Osteocyte (in vitro differentiated cells): ENCODE measurements around the gene CD82. TPM values are rescaled to one million over a fixed set of nuclear protein-coding genes. Genes with fewer than 3 reads are reported as not detected.
"Not testable (repeated sequence)": the region's sequence is repeated elsewhere in the genome, so short reads cannot be mapped to it uniquely, and the experiment has no call there.

Experiments
- DNase-seq: peaks from one replicate; pipeline ENCODE4 v3.0.0; 2021; ENCODE audit warnings: mixed read lengths; ENCODE audit not compliant: unreplicated experiment; ENCODE audit errors: extremely low spot score
- H3K27ac Mint-ChIP-seq: one replicate; pipeline ENCODE4 v1.8.0; 2021; ENCODE audit warnings: mild to moderate bottlenecking, mixed read lengths; ENCODE audit not compliant: unreplicated experiment
- H3K27me3 Mint-ChIP-seq: one replicate; pipeline ENCODE4 v1.8.0; 2021; ENCODE audit warnings: mixed read lengths; ENCODE audit not compliant: unreplicated experiment
- H3K36me3 Mint-ChIP-seq: one replicate; pipeline ENCODE4 v1.8.0; 2021; ENCODE audit warnings: mixed read lengths; ENCODE audit not compliant: unreplicated experiment
- H3K4me1 Mint-ChIP-seq: one replicate; pipeline ENCODE4 v1.8.0; 2021; ENCODE audit warnings: mixed read lengths; ENCODE audit not compliant: unreplicated experiment
- H3K4me3 Mint-ChIP-seq: one replicate; pipeline ENCODE4 v1.8.0; 2021; ENCODE audit warnings: mild to moderate bottlenecking, moderate library complexity, mixed read lengths; ENCODE audit not compliant: unreplicated experiment
- H3K9me3 Mint-ChIP-seq: one replicate; pipeline ENCODE4 v1.8.0; 2021; ENCODE audit warnings: mixed read lengths; ENCODE audit not compliant: unreplicated experiment
- CTCF ChIP-seq: fragments of 200-600 bp; sonication (generic); IDR thresholded peaks from 2 replicates; pipeline ENCODE4 v1.5.0; 2021; ENCODE audit warnings: antibody characterized with exemption, mild to moderate bottlenecking, moderate library complexity
- total RNA-seq: library from RNA; stranded (reverse); gene quantifications from 2 replicates; pipeline ENCODE4 v1.2.1, GENCODE V29; 2021

The CD82 gene
- total RNA-seq, 1 donor from 2014 or later, result 34.6 TPM

- peaks cover 48% of the 10 kb centered on the region for H3K27me3 Mint-ChIP-seq
- H3K4me1 Mint-ChIP-seq, result no peaks in the 10 kb centered on the region
- H3K36me3 Mint-ChIP-seq, result no peaks in the 10 kb centered on the region
- no peak overlapping the region for H3K27ac Mint-ChIP-seq
- H3K9me3 Mint-ChIP-seq, result no peaks in the 10 kb centered on the region
- DNase-seq, result no peak
- H3K4me3 Mint-ChIP-seq, result no peak overlapping the region
- TF ChIP-seq CTCF, result peak; percentile 40
Measured at GRCh38 chr11:44658506-44658850, 93.0 kb downstream of the CD82 start.

- TF ChIP-seq CTCF, result no peak
- Mint-ChIP-seq H3K36me3 (no peaks in the 10 kb centered on the region), H3K4me3 (no peak overlapping the region)
Measured at GRCh38 chr11:44659641-44660040, 94.2 kb downstream of the CD82 start.

GRCh38 chr11:44660535-44660934 is 95.1 kb downstream of the CD82 start:
- H3K27ac Mint-ChIP-seq, H3K4me3 Mint-ChIP-seq, H3K9me3 Mint-ChIP-seq, H3K36me3 Mint-ChIP-seq, H3K4me1 Mint-ChIP-seq, DNase-seq: not testable (repeated sequence)
- H3K27me3 Mint-ChIP-seq, result peaks cover 46% of the 10 kb centered on the region

More at GRCh38 chr11:44659641-44660040, 94.2 kb downstream of the CD82 start:
- Mint-ChIP-seq H3K4me1 (no peaks in the 10 kb centered on the region), H3K27me3 (peaks cover 43% of the 10 kb centered on the region), H3K9me3 (no peaks in the 10 kb centered on the region), H3K27ac (no peak overlapping the region)
- no peak for DNase-seq

GRCh38 chr11:44661311-44661717 is 95.9 kb downstream of the CD82 start:
- H3K4me3 Mint-ChIP-seq, result no peak overlapping the region
- no peaks in the 10 kb centered on the region for H3K9me3 Mint-ChIP-seq
- H3K36me3 Mint-ChIP-seq, result no peaks in the 10 kb centered on the region
- no peak for TF ChIP-seq CTCF
- no peak overlapping the region for H3K27ac Mint-ChIP-seq
- H3K27me3 Mint-ChIP-seq, result peaks cover 50% of the 10 kb centered on the region
- H3K4me1 Mint-ChIP-seq, result no peaks in the 10 kb centered on the region
- no peak for DNase-seq

Other genes with a start within 250 kb of the CD82 start
- gene TSPAN18, start 161.3 kb downstream of the CD82 start, total RNA-seq, result 13.4 and 14.2 TPM in 2 replicates